Stimulated activated CD8-positive, alpha-beta memory T cell treated with anti-CD3 and anti-CD28 coated beads, Interleukin-4, amount 100 ng/mL, for 24 hours (primary cell): ENCODE results near the gene HACL1.
"Not testable (repeated sequence)": the region's sequence is repeated elsewhere in the genome, so short reads cannot be mapped to it uniquely, and the experiment has no call there.

Experiments used
- DNase-seq: peaks from one replicate; pipeline ENCODE4 v3.0.0-alpha.2; 2020; ENCODE audit warnings: low read depth

HACL1 gene

DNA sequence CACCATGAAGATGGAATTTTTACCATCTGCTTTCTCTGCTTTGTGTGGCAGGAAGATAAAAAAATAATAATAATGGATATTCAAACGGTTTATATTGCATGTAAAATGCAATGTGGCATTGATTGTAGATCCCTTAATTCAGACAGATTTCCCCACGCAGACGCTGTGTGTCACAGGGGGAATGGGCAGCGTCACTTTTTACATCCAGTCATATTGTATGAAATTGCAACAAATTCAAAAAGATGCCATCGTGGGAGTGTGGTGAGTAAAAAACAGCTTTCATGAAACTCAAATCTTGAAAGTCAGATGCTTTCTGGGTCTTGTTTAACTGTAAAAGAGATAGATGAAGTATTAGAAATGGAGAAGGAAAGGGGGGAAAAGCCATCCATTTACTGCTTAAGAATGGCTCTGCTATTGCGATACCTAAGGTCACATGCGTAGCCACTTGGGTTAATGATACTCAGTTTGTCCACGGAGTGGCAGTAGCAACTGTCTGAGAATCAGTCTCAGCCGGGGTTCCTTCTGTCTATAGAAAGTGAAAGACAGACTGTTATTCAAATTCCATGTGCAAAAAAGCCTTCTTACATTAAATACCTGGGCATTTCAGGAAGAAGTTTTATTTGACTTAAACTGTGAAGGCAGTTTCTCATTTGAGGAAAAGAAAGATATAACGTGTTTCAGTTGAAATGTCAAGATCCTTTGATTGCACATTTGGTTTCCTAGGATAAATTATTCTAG, 28.7 kb upstream of the HACL1 start:
- no peak for DNase-seq

DNA sequence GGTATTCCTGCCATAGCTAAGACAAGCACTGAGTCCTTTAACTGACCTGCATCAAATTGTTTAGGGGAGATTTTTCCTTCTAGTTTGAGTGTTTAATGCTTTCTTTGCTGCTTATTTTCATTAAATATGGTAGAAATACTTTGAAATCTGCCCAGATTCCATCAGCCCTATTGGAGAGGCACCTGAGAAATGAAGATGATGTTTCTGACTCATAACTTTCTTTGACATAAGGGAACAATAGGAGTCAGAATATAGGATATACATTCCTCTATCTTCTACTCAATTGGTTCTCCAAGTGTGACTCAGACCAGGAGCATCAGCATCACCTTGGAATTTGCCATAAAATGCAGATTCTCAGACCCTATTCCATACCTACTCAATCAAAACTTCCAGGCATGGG, 27.6 kb upstream of the HACL1 start:
- DNase-seq, result no peak

GRCh38 chr3:15623535-15624440, 22.4 kb upstream of the HACL1 start:
- DNase-seq, result no peak

GRCh38 chr3:15619659-15620464, 18.5 kb upstream of the HACL1 start:
- DNase-seq, result not testable (repeated sequence)

- no peak for DNase-seq
Measured at GRCh38 chr3:15616053-15616452, 14.7 kb upstream of the HACL1 start.

DNA sequence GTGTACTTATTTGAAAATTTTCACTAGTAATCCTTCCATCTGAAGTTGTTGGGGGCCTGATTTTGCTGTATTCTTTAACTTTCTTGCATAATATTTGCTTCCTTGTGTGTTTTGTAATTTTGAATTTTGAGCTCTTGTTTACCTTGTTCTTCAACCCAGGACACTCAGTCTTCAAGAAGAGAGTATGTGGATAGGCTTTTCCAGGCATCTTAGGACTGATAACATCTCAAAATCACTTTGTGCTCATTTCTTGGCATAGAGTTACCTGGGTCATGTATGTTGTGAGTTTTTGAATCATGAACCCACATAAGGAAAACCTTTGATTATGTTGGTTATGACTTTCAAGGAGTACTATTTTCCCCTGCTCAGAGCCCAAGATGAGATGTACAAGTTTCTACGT, 13.6 kb upstream of the HACL1 start:
- no peak for DNase-seq

- DNase-seq, result no peak
Measured at GRCh38 chr3:15612001-15612400, 10.6 kb upstream of the HACL1 start.

DNA sequence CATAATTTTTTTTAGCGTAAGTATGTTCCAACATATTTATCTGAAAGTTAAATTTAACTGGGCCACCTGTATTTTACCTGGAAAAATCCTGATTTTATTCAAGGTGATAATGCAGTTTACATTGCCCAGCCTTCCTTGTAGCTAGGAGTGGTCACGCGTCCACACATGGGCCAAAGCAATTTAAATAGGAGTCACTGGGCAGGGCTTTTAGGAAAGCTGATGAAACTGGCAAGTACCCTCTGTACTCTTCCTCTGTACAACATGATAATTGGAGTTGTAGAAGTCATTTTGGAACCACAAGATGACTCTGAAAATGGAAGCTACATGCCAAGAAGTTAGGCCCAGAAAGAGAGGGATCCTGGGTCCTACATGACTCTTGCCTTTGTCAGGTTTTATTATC, 9.6 kb upstream of the HACL1 start:
- DNase-seq, result no peak

DNA sequence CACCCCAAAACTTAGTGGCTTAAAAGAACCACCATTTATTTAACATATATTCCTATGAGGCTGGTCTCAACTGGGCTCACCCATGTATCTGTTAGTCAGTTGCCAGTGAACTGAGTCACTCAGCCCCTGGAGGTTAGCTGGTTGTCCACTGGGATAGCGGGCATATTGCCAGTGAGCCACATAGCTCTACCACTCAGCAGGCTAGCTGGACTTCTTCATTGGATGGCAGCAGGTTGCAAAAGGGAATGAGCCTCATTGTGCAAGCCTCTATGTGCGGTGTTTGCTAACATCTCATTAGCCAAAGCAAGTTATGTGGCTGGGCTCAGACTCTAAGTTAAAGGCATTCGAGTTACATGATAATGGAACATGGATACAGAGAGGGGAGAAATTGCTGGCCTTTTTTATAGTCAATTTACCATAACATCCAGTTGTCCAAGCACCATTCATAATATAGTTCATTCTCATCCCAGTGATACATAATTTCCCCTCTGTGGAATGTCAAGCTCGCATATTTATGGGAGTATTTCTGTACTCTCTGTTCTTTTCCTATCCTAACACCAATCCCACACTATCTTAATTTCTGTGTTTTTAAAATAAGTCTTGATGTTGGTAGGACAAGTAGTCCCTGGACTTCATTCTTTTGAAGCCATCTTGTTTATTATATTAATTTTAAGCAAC, 8.9 kb upstream of the HACL1 start:
- DNase-seq, result no peak

DNA sequence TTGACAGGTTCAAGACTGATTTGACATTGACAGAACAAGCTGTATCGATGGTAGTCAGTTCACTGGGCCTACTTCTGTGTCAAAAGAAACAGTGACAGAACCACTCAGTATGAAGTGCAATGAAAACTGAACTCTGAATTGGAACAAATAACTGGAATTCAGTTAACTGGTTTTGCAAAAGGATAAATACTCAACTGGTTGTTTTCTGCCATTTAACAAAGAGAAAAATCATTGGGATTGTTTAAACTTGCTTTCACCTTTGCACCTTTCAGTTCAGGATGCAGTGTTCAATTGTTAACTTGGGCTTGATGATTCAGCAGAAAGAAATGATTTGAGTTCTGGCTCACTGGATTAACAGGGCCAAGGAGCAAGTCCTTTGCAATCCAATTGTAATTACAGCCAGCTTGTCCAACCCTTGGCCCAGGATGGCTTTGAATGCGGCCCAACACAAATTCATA, 5.1 kb upstream of the HACL1 start:
- no peak for DNase-seq

GRCh38 chr3:15604584-15604983, 3.2 kb upstream of the HACL1 start:
- not testable (repeated sequence) for DNase-seq

- DNase-seq, result not testable (repeated sequence)
Measured at GRCh38 chr3:15602816-15603215, 1.4 kb upstream of the HACL1 start.

DNA sequence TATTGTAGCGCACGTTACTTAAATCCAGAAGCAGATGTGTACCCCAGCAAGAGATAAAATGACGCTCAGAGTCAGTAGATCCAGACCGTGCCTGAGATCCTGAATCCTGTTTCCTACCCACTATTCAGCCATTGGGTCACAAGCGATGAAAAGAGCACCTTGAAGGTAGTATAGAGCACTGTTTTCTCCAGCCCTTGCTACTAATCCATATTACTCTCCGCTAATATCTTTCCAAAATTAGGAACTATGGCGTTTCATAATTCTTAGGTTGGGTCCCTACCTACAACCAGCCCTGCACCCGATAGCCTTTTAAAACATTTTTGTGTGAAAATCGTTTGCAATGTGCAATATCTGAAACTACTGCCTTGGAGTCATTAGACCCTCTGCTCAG, 772 bp upstream of the HACL1 start:
- DNase-seq, result no peak

GRCh38 chr3:15601046-15601398, 347 bp downstream of the HACL1 start:
- no peak for DNase-seq

- DNase-seq, result no peak
Measured at GRCh38 chr3:15595955-15596354, 5.4 kb downstream of the HACL1 start.

GRCh38 chr3:15592968-15593367, 8.4 kb downstream of the HACL1 start:
- DNase-seq, result no peak

DNA sequence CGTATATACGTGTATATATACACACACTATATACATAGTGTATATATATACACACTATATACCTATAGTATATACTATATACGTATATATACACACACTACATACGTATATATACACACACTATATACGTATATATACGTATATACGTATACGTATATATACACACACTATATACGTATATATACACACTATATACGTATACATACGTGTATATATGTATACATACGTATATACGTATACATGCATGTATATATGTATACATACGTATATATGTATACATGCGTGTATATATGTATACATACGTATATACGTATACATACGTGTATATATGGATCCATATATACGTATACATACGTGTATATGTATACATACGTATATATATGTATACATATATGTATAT, 9.4 kb downstream of the HACL1 start:
- DNase-seq, result no peak

GRCh38 chr3:15591242-15591641, 10.1 kb downstream of the HACL1 start:
- DNase-seq, result no peak

DNA sequence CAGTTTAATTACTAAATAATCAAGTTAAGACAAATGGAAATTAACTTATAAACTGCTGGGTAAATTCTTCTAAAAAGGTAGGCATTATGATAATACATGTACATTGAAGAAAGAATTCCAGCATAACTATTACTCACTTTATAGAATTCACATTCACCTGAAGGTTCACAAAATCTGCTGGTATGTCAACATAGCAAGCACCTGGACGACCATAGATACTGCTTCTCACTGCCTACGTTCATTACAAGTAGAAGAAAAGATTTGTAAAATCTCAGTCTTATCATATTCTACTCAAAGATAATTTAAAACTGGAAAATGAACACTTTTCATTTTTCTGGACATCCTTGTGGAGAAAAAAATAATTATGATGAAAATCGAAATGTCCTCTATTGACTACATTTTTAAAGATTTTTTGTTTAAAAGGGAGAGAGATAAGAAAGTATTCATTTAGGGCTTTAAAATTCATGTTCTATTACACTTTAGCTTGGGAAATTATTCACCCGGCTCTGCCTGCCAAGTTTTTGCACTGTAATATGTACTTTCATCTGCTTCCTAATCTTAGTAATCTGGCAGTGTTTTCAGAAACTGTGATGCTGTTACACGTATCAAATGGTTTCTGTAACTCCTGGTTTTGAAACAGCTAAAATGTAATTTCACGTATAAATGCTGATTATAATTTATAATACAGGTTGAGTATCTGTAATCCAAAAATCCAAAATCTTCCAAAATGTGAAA, 16.1 kb downstream of the HACL1 start:
- no peak for DNase-seq

GRCh38 chr3:15581471-15582394, 19.6 kb downstream of the HACL1 start:
- no peak for DNase-seq
